ENCODE results near the gene ANKRD18A.
"Not testable (repeated sequence)": the region's sequence is repeated elsewhere in the genome, so short reads cannot be mapped to it uniquely, and the experiment has no call there.

Gene ANKRD18A

GRCh38 chr9:38626006-38626405 lies 5.6 kb upstream of the ANKRD18A start:
- DNase-seq (ENCODE audit: low read depth): no peak

- no peak for DNase-seq (ENCODE audit: low read depth)
These were observed 2.6 kb upstream of the ANKRD18A start for GRCh38 chr9:38622951-38623350.

- DNase-seq (ENCODE audit: low read depth): no peak
These were observed 1.9 kb upstream of the ANKRD18A start for GRCh38 chr9:38622288-38622674.

- peak; percentile 4 for DNase-seq (ENCODE audit: low read depth)
These were observed 1.3 kb upstream of the ANKRD18A start for GRCh38 chr9:38621434-38622287.

GRCh38 chr9:38619556-38620447 lies 594 bp downstream of the ANKRD18A start:
- no peak for DNase-seq (ENCODE audit: low read depth)

- not testable (repeated sequence) for DNase-seq (ENCODE audit: low read depth)
These were observed 22.2 kb downstream of the ANKRD18A start for GRCh38 chr9:38598029-38598745.

GRCh38 chr9:38595117-38595516 lies 25.3 kb downstream of the ANKRD18A start:
- DNase-seq (ENCODE audit: low read depth): not testable (repeated sequence)

- DNase-seq (ENCODE audit: low read depth): not testable (repeated sequence)
These were observed 28.9 kb downstream of the ANKRD18A start for GRCh38 chr9:38591346-38592063.

- DNase-seq (ENCODE audit: low read depth): not testable (repeated sequence)
These were observed 36.6 kb downstream of the ANKRD18A start for GRCh38 chr9:38583765-38584164.

- DNase-seq (ENCODE audit: low read depth): not testable (repeated sequence)
These were observed 40.3 kb downstream of the ANKRD18A start for GRCh38 chr9:38580112-38580511.

- not testable (repeated sequence) for DNase-seq (ENCODE audit: low read depth)
These were observed 44.2 kb downstream of the ANKRD18A start for GRCh38 chr9:38576181-38576580.

- DNase-seq (ENCODE audit: low read depth): not testable (repeated sequence)
These were observed 54.3 kb downstream of the ANKRD18A start for GRCh38 chr9:38566048-38566447.

GRCh38 chr9:38565178-38565577 lies 55.2 kb downstream of the ANKRD18A start:
- DNase-seq (ENCODE audit: low read depth): not testable (repeated sequence)

GRCh38 chr9:38563911-38564310 lies 56.5 kb downstream of the ANKRD18A start:
- DNase-seq (ENCODE audit: low read depth): not testable (repeated sequence)

GRCh38 chr9:38561134-38561533 lies 59.3 kb downstream of the ANKRD18A start:
- DNase-seq (ENCODE audit: low read depth): not testable (repeated sequence)

GRCh38 chr9:38559172-38559571 lies 61.2 kb downstream of the ANKRD18A start:
- not testable (repeated sequence) for DNase-seq (ENCODE audit: low read depth)

- DNase-seq (ENCODE audit: low read depth): not testable (repeated sequence)
These were observed 62.6 kb downstream of the ANKRD18A start for GRCh38 chr9:38557746-38558145.

- DNase-seq (ENCODE audit: low read depth): not testable (repeated sequence)
These were observed 65.4 kb downstream of the ANKRD18A start for GRCh38 chr9:38554966-38555365.

GRCh38 chr9:38553019-38553418 lies 67.4 kb downstream of the ANKRD18A start:
- DNase-seq (ENCODE audit: low read depth): not testable (repeated sequence)

- DNase-seq (ENCODE audit: low read depth): peak; percentile 8
These were observed 73.8 kb downstream of the ANKRD18A start for GRCh38 chr9:38546497-38547163.

- DNase-seq (ENCODE audit: low read depth): not testable (repeated sequence)
These were observed 79.9 kb downstream of the ANKRD18A start for GRCh38 chr9:38540535-38540934.

All from stimulated activated CD8-positive, alpha-beta memory T cell treated with anti-CD3 and anti-CD28 coated beads, Interleukin-12 subunit alpha, Interleukin-12 subunit beta, amount 100 ng/mL, for 4 hours (primary cell).